HCT116 (cell line): ENCODE measurements around the gene MCTP2.
"Not testable (repeated sequence)": the region's sequence is repeated elsewhere in the genome, so short reads cannot be mapped to it uniquely, and the experiment has no call there.

Experiments used
- EZH2 ChIP-seq: fragments of 200-600 bp; sonication (generic); IDR thresholded peaks from 2 replicates; pipeline ENCODE4 v1.6.1; 2017; ENCODE audit warnings: antibody characterized with exemption, mixed run types
- POLR2A ChIP-seq: IDR thresholded peaks from 2 replicates; pipeline ENCODE4 v1.7.0; 2011; ENCODE audit warnings: borderline replicate concordance; ENCODE audit not compliant: insufficient read depth, insufficient read length; ENCODE audit errors: extremely low read depth
- TF ChIP-seq, protein P1 (sequence below): IDR thresholded peaks from 2 replicates; pipeline ENCODE4 v1.6.1; 2012; ENCODE audit warnings: low read depth

DNA sequence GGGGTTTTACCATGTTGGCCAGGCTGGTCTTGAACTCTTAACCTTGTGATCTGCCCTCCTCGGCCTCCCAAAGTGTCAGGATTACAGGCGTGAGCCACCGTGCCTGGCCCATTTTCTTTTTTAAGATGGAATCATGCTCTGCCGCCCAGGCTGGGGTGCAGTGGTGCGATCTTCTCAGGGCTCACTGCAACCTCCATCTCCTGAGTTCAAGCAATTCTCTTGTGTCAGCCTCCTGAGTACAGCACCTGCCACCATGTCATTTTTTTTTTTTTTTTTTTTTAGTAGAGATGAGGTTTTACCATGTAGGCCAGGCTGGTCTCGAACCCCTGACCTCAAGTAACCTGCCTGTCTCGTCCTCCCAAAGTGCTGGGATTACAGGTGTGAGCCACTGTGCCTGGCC is 26.4 kb downstream of the MCTP2 start:
- not testable (repeated sequence) for TF ChIP-seq POLR2A, EZH2
- TF ChIP-seq, protein P1, sequence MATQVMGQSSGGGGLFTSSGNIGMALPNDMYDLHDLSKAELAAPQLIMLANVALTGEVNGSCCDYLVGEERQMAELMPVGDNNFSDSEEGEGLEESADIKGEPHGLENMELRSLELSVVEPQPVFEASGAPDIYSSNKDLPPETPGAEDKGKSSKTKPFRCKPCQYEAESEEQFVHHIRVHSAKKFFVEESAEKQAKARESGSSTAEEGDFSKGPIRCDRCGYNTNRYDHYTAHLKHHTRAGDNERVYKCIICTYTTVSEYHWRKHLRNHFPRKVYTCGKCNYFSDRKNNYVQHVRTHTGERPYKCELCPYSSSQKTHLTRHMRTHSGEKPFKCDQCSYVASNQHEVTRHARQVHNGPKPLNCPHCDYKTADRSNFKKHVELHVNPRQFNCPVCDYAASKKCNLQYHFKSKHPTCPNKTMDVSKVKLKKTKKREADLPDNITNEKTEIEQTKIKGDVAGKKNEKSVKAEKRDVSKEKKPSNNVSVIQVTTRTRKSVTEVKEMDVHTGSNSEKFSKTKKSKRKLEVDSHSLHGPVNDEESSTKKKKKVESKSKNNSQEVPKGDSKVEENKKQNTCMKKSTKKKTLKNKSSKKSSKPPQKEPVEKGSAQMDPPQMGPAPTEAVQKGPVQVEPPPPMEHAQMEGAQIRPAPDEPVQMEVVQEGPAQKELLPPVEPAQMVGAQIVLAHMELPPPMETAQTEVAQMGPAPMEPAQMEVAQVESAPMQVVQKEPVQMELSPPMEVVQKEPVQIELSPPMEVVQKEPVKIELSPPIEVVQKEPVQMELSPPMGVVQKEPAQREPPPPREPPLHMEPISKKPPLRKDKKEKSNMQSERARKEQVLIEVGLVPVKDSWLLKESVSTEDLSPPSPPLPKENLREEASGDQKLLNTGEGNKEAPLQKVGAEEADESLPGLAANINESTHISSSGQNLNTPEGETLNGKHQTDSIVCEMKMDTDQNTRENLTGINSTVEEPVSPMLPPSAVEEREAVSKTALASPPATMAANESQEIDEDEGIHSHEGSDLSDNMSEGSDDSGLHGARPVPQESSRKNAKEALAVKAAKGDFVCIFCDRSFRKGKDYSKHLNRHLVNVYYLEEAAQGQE: not testable (repeated sequence)
